ENCODE results near the gene KDM2A.

KDM2A gene

DNA sequence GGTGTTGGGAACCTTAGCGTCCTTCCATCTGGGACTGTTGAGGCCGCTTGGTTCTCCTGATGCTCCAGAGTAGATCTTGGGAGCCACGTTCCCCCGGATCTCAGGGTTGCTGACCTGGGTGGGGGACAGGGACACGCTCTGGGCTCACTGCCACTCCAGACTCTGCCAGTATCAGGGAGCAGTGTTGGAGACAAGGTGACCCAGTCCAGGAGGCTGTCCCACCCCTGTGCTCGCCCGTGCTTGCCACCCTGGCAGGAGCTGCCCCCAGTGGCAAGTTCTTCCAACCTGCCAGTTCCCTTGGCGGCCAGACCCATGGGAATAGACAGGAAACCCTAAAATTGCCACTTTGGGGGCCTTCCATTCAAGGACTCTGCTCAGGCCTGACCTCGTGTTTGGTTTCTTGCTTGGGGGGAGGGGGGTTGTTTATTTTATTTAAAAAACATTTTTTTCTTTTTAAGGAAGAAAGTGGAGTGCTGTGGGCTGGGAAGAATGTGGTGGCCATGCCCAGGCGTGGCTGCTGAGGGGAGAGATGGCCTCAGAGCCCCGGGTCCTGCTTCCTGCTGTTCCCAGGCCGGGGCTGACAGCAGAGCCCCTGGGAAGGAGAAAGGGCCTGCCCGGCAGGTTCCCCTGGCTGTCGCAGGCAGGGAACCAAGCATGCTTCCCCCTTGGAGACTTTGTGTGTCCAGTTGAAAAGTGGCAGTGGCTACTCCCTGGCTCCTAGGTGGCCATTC is 154.4 kb downstream of the KDM2A start:
- DNase-seq (ENCODE audit: low read depth) = no peak

DNA sequence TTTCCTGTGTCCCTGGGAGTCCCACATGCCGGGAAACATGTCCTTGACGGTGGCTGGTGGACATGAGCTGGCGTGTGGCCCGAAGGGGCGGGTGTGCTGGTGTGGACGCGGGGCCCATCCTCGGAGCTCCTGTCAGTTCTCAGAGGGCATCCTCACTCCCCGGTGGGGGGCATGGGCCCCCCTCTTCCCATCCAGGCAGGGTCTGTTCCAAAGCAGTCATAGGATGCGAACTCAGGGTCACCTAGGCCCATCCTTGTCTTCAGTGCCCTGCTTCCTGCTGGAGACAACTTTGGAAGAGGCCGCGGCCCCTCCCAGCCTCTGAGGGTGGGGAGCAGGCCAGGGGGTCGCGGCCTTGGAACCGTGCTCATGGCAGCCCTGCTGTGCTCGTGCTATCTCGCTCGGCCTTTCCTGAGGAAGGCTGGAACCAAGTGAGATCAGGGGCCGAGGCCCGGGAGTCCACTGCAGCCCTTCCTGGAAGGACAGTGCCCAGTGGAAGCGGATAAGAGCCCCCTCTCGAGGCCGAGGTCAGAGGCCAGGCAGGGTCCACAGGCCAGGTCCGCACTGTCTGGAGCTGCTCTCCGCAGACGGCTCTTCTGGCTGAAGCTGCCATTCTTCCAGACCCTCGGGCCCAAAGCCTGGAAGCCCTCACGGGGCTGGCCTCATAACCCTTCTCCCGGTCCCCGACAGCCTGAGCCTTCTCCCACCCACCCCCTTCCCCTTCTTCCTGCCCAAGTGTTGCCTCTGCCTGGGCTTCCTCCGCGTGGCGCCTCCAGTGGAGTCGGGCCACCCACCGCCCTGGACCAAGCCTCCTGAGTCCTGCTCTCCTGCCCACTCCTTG is 155.9 kb downstream of the KDM2A start:
- no peak for DNase-seq (ENCODE audit: low read depth)

DNA sequence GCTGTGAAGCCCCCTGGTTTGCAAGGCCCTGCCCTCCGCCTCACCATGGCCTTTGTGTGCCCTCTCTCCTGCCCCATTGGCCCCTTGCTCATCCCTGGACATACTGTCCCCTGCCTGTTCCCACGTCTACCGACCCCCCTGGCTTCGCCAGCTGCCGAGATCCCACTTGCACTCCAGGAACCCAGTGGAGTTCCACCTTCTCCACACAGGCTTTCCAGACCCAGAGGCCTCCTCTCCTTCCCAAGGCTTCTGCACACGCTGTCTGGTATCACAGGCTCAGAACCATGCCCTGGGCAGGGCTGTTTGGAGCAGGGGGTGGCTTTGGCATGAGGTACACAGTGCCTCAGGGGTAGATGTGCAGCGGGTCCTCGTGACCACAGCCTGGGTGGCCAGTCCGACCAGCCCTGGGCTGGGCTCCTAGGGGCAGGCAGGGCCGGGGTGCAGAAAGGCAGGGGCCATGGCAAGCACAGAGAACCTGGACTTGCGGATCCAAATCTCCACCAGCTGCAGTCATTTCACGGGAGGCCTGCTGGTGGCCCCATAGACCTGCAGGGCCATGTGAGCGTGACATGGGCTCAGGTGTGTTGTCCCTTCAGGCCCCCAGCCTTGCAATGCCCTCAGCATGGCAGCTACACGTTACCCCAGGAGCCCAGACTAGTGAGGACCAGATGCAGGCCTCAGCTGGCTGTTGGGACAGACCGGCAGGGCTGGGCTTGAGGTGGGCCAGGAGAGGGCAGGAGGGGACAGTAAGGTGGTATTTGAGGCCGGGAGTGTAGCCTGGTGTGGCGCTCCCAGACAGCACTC is 156.7 kb downstream of the KDM2A start:
- no peak for DNase-seq (ENCODE audit: low read depth)

DNA sequence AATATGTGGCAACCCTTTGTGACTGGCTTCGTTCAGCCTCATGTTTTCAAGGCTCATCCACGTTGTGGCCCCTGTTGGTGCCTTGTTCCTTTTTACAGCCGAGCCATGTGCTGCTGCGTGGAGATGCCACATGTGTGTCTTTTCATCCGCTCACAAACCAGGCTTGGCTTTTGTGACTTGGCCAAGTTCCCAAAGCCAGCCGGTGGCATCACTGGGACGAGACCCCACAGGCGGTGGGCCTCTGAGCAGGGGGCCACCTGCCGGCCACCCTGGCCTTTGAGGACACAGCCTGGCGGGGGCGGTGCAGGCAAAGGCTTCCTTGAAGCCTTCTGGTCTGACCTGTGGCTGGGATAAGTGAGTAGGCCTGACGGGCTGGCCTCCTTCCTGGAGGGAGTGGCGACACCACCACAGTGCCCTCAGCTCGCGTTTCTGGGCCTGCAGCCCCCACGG is 157.7 kb downstream of the KDM2A start:
- DNase-seq (ENCODE audit: low read depth) = no peak

DNA sequence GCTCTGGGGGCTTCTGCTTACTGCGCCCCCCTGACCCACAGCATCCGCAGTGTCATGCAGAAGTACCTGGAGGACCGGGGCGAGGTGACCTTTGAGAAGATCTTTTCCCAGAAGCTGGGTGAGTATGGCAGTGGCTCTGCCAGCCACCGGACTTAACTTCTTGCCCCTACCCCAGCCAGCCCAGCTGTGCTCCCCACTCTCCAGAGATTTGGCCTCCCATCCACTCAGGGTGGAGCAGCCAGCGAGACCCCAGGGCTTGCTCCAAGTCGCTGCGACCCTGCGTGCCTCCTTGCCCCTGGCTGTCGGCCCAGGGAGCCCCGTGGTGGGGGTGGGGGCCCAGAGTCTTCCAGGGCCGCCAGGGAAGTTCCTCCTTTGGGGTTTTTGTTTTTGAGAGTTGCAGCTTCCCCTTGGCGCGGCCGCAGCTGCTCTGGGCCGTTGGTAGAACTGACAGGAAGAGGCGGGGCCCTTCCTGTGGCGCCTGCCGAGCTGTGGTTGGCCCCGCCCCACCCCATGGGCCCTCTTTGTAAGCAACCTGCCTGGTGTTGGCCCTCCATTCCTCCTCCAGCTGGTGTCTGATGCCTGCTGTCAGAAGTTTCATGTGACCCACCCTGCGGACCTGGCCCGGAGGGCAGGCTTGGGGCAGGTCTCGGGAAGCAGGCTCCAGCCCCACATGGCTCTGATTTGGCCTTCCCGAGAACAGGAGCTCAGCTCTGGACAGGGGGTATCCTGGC is 158.3 kb downstream of the KDM2A start:
- DNase-seq (ENCODE audit: low read depth) = peak; percentile 87

DNA sequence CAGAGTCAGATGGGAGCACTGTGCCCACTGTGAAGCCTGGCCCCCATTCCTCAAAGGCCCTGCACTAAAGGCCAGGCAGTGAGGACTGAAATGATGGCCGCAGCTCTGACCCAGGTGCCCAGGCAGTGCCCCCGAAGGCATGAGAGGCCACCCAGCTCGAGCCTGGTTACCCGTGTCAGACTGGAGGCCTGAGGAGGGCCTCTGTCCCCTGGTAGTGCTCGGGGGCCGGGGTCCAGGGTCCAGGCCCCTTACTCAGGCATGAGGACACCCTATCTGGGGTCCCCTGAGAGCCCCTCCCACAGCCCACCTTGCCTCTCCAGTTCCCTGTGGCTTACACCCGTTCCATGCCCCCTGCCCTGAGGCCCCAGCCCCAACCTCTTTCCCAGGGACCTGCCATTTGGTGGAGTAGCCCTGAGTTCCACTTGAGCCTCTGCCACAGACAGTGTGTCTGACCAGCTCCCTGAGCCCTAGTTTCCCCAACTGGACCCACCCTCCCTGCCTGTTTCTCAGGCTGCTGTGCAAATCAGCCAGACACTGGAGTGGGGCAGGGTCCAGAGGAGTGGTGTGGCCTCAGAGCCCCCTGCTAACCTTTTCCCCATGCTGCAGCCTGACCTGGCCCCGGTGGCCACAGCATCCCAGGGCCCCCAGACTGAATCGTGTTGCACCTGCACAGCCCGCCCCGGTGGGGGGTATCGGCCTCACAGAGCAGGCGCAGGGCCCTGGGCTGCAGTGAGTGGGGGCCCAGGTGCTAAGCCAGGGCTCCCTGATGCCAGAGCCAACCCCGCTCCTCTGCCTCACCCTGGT is 159.3 kb downstream of the KDM2A start:
- no peak for DNase-seq (ENCODE audit: low read depth)

DNA sequence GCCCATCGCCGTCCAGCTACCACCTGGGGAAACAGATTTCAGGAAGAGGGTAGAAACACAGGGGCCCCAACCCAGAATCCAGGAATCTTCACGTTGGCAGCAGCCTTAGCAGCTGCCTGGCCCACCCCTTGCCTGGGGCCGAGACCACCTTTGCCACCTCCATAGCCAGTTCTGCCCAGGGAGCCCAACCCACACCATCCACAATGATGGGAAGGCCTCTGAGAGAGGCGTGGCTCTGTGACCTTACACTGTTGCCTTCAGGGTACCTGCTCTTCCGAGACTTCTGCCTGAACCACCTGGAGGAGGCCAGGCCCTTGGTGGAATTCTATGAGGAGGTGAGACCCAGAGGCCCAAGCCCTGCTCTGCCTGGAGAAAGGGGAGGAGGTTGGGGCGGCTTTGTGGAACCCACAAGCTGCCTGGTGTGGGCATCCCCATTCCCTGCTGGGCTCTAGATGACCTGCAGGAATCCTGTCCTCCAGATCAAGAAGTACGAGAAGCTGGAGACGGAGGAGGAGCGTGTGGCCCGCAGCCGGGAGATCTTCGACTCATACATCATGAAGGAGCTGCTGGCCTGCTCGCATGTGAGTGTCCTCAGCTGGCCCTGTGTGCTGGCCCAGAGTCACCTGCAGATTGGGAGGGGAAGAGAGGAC is 160.0 kb downstream of the KDM2A start:
- no peak for DNase-seq (ENCODE audit: low read depth)

DNA sequence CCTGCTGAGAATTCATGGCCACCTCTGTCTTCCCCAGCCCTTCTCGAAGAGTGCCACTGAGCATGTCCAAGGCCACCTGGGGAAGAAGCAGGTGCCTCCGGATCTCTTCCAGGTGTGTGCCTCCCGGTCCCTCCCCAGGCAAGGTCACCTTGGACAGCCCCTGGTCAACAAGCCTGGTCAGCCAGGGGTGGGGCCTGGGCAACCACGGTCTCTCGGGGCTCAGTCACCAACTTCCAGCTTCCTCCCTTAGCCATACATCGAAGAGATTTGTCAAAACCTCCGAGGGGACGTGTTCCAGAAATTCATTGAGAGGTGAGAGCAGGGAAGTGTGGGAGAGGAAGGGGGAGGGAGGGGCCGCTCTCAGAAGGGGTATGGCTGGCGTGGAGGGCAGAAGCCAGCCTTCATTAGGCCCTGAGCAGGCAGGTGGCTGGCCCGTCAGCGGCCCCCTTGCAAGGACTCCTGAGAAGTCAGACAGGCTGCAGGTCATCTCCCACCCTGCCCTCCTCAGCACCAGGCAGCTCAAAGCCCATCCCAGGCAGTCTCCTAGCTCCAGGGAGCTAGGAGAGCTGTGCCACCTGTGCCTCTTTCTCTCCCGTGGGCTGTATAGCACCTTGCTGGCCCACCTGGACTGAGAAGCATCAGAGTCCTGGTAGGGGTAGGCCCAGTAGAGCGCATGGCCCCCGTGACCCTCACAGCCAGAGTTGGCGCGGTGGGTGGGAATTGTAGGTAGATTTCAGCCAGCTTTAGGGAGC is 160.7 kb downstream of the KDM2A start:
- no peak for DNase-seq (ENCODE audit: low read depth)

DNA sequence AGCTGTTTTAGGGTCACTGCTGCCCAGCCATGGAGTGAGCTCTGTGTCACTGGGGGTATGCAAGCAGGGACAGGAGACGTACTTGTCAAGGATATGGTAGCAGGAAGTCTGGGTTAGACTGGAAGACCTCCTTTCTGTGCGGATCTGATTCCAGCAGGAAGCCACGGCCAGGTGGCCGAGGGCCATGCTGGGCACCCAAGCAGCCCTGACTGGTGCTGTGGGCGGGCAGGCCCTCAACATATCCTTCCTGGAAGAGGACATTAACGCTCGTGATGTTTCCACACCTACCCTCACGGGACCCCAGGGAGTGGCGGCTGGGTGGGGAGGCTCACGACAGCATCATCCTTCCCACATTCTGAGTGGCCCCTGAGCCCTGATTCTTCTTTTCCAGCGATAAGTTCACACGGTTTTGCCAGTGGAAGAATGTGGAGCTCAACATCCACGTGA is 161.3 kb downstream of the KDM2A start:
- DNase-seq (ENCODE audit: low read depth) = no peak

DNA sequence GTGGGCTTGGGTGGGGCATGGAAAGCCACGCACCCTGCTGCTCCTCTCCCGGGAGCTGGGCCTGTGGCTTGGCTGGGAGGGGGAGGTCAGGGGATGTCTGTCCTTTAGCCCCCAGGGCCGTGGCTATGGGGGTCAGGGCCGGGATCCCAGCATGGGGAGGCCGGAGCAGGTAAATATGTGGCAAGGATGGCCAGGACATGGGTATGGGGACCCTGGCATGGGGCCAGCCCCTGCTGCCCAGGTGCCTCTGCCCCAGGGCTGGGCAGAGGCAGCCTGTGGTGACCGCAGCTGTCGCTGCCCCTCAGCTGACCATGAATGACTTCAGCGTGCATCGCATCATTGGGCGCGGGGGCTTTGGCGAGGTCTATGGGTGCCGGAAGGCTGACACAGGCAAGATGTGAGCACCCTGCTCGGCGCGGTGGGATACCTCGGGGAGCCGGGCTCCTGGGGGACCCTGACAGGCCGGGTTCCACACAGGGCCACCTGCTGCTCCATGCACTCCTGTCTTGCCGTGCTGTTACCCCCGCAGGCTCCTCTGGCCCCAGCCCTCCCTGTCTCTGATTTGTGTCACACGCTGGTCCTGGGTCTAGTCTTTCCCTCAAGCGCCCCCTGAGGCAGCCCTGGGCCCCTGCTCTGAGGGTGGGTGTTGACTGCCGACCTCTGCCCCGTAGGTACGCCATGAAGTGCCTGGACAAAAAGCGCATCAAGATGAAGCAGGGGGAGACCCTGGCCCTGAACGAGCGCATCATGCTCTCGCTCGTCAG is 161.9 kb downstream of the KDM2A start:
- no peak for DNase-seq (ENCODE audit: low read depth)

DNA sequence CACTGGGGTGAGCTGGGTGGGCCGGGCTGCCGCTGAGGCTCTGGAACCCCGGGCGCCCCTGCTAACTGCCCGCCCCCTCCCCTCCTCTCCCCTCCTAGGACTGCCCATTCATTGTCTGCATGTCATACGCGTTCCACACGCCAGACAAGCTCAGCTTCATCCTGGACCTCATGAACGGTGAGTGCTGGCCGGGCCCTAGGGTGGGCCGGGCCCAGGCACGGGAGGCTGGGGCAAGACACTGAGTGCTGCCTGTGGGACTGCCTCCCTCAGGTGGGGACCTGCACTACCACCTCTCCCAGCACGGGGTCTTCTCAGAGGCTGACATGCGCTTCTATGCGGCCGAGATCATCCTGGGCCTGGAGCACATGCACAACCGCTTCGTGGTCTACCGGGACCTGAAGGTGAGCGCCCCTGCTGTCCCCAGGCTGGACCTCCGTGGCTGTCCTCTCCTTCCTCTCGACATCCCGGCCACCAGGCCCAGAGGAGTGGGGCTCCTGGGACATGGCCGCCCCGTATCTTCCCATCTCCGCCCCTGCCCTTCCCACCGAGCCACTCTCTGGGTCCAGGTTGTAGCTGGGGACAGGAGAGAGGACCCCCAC is 162.6 kb downstream of the KDM2A start:
- DNase-seq (ENCODE audit: low read depth) = no peak

DNA sequence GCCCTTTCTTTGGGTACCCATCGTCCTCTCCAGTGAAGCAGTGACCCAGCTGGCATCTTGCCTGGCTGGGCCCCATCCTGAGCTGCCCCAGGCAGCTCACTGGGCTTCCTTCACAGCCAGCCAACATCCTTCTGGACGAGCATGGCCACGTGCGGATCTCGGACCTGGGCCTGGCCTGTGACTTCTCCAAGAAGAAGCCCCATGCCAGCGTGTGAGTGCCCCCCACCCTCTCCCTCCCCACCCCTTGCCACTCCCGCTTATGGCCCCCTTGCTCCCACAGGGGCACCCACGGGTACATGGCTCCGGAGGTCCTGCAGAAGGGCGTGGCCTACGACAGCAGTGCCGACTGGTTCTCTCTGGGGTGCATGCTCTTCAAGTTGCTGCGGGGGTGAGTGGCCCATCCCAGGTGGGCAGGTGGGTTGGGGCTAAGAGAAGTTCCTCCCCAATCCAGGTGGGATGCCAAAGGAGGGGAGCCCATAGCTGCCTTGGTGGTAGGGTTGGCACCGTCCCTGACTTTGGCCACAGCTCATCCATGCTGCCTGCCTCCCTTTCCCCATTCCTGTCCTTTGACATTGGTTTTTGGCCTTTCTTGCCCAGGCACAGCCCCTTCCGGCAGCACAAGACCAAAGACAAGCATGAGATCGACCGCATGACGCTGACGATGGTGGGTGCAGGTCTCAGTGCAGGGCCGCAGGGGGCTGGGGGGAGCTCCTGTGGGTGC is 163.3 kb downstream of the KDM2A start:
- DNase-seq (ENCODE audit: low read depth) = no peak

DNA sequence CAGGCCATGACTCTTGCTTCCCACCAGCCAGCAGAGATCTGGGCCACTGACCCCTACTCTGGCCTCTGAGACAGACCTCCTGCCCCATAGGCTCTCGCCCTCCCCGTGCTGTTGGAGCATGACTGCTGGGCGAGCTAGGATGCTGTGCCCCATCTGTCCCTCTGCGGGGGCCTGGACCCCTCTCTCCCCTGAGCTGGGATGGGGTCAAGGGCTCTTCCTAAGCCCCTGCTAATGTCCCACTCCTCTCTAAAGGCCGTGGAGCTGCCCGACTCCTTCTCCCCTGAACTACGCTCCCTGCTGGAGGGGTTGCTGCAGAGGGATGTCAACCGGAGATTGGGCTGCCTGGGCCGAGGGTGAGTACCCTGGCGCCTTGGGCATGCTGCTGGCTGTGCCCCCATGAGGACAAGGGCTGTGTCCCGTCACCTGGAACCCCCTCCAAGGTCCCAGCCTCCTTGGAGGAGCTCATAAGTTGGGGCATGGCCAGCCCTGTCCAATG is 163.9 kb downstream of the KDM2A start:
- no peak for DNase-seq (ENCODE audit: low read depth)

DNA sequence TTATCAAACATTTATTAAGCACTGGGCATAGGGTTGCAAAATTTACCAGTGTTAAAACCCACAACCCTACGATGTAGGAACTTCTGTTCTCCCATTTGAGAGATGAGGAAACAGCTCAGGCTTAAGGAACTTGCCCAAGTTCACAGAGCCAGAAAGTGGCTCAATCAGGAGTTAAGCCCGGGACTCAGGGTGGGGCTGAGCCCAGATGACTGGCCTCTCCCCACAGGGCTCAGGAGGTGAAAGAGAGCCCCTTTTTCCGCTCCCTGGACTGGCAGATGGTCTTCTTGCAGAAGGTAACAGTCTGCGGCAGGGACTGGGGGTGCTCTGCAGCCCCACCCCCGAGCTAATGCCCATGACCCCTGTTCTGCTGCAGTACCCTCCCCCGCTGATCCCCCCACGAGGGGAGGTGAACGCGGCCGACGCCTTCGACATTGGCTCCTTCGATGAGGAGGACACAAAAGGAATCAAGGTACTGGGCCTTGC is 164.5 kb downstream of the KDM2A start:
- no peak for DNase-seq (ENCODE audit: low read depth)

DNA sequence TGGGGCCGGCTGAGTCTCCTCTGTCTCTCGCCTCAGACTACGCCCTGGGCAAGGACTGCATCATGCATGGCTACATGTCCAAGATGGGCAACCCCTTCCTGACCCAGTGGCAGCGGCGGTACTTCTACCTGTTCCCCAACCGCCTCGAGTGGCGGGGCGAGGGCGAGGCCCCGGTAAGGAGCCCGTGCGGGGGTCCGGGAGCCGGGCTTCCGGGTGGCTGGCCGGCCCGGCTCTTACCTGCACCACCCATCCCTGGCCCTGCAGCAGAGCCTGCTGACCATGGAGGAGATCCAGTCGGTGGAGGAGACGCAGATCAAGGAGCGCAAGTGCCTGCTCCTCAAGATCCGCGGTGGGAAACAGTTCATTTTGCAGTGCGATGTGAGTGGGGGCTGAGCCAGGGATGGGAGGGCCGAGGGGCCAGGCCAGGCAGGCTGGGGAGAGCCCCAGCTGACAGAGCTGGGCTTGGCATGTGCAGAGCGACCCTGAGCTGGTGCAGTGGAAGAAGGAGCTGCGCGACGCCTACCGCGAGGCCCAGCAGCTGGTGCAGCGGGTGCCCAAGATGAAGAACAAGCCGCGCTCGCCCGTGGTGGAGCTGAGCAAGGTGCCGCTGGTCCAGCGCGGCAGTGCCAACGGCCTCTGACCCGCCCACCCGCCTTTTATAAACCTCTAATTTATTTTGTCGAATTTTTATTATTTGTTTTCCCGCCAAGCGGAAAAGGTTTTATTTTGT is 165.9 kb downstream of the KDM2A start:
- no peak for DNase-seq (ENCODE audit: low read depth)
